Femur (tissue), 1 donor: Measurements from ENCODE around the gene ITPKB.
"Not testable (repeated sequence)": the region's sequence is repeated elsewhere in the genome, so short reads cannot be mapped to it uniquely, and the experiment has no call there.

ENCODE experiments used
- DNase-seq: peaks from one replicate; pipeline ENCODE4 v3.0.0-alpha.2; 2017

Gene ITPKB

GRCh38 chr1:226616636-226617035 is 122.4 kb downstream of the ITPKB start:
- DNase-seq = no peak

- peak; percentile 13 for DNase-seq
Observed at GRCh38 chr1:226615876-226616275, 123.2 kb downstream of the ITPKB start.

DNA sequence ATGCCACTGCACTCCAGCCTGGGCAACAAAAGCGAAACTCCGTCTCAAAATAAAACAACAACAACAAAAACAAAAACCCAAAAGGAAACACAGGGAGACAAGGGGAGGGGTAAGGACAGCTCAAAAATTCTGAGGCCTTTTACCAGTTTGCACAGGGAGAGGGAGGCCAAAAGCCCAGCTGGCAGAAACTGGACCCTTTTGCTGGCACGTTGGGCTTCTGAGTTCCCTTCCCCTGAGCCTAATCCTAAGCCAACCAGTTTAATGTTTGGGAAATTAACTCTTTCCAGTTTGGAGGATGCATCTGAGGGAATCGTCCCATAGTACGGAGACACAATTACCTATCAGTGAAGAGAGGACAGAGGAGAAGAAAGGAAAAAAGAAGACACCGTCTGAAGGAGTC is 127.1 kb downstream of the ITPKB start:
- DNase-seq = not testable (repeated sequence)

DNA sequence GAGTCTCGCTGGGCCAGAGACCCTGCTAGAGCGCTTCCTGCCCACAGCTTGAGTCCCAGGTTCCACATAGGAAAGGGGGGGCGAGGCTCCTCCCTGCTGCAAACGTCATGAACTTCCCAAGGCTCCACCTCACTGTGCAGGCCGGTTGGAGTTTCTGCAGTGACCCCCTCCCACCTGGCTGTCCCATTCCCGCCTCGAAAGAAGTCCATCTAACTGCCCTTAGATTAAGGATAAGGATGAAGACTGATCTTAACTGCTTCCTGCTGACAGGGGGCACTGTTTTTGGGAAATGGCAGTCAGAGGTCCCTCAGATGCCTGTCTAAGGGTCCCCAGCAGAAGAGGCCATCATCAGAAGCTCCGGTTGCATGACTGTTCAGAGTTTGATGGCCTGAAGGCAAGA is 127.8 kb downstream of the ITPKB start:
- DNase-seq = no peak

DNA sequence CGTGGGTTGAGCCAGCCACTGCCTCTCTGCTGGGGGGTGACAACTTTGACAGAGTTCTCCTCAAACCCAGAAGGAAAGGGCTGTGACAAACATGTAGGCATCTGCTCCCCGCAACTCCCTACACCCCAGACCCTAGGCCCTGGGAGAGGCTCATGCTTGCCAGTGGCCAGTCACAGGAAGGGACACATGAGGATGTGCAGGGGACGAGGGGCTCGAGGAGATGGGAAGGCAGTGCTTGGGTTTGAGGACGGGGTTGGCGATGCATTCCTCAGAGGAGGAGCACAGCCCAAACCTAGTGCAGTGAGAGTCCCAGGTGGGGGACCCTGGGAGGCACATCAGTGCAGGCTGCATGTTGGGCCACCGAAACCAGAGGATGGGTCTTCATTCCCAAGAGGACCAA is 128.4 kb downstream of the ITPKB start:
- DNase-seq = no peak

DNA sequence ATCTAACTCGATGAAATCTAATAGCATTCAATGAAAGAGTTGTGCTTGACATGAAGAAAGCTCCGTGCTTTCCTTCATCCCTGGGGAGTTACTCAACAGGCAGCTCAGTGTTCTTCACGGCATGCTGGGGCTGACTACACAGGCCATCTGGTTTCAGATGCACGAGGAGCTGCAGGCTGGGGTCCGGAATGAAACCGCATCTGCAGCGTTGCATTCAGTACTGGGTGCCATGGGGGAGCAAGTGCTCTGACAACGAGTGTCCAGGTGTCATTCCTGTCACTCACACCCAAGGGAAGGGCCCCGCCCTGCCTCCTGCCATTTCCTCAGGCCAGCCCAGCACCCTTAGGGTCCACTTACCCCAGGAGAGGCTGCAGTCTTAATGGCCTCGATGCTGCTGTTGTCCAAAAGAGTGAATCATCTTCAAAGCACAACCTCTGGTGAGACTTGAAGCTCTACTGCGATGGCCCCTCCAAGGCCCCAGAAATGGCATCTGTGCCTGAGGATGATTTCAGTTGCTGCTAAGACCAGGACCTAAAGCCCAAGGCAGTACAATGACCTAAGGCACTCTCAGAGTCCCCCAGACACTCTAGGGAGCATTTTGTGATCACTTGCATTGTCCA is 129.1 kb downstream of the ITPKB start:
- peak; percentile 17 for DNase-seq

GRCh38 chr1:226608699-226609505 is 130.2 kb downstream of the ITPKB start:
- DNase-seq = peak; percentile 74

DNA sequence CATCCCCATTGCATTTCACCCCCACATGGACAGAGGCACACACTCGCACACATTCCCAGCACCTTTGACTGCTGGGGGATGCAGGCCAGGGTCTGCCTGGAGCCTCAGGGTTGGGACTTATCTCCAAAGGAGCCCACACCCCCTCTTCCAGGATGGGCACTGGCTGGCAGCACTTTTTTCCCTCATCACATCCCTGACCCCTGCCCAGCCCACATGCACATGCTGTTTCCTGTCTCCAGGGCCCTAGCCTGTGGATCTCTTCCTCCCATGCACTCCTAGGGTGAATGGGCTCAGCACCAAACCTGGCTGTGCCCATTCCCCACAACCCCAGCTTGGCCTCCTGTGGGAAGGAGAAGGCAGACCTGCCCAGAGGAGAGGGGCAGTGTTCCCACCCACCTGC is 131.3 kb downstream of the ITPKB start:
- DNase-seq = no peak

DNA sequence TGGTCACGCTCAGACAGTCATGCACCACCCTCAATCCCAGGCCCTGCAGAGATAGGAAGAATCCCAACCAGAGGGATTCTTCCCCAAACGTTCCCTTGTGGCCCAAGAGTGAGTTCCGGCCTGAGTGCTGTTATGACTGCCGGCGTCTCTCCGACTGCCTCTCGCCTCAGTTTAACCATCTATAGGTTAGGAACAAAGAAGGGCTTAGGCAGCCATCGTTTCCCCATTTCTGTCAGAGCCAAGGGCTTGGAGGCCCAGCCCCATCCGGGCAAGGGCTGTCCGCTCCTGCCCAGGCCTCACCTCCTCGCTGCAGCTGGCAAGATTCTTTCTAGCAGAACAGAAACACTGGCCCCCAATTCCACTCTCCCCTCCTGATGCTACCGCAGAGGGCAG is 131.8 kb downstream of the ITPKB start:
- DNase-seq = no peak

DNA sequence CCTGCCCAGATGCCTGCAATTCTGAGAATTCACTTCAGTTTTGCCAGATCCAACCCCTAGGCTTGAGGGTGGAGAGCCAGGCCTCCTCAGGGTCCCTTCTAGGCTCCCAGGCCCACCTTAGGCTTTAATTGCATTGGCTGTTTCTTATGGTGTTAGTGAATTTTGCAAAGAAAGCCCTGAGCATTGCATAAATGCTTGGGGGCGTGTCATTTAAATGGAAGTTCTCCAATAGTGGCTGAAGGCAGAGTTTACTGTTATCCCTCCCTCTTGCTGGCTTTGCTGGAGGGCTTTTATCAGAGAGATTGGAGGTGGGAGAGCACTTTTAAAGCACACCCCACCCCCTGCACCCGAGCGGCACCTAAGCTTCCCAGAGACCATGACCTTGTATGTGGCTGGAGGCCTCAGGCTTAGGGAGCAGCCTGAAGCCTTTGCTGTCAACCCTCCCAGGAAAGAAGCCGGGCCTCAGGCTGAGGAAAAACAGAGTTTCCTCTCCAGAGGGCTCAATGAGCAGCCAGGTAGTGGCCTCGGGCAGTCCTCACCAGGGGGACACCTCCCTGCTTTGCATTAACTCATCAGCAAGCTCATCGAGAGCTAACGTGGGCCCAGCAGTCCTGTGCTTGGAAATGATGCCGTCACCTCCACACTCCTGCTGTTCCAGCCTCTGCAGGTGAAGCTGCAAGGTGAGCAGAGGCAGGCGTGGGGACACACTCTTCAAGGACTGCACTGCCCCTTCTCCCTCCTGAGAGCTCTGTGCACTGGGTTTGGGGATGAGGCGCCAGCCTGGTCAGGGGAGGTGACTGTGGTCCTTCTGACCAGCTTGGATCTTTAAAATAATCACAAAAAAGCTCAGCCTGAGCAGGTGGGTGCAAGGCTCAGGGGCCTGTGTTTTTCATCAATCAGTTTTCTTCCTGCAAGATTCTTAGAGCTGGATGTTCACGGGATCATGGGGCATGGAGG is 132.5 kb downstream of the ITPKB start:
- no peak for DNase-seq

GRCh38 chr1:226605318-226605950 is 133.6 kb downstream of the ITPKB start:
- no peak for DNase-seq

DNA sequence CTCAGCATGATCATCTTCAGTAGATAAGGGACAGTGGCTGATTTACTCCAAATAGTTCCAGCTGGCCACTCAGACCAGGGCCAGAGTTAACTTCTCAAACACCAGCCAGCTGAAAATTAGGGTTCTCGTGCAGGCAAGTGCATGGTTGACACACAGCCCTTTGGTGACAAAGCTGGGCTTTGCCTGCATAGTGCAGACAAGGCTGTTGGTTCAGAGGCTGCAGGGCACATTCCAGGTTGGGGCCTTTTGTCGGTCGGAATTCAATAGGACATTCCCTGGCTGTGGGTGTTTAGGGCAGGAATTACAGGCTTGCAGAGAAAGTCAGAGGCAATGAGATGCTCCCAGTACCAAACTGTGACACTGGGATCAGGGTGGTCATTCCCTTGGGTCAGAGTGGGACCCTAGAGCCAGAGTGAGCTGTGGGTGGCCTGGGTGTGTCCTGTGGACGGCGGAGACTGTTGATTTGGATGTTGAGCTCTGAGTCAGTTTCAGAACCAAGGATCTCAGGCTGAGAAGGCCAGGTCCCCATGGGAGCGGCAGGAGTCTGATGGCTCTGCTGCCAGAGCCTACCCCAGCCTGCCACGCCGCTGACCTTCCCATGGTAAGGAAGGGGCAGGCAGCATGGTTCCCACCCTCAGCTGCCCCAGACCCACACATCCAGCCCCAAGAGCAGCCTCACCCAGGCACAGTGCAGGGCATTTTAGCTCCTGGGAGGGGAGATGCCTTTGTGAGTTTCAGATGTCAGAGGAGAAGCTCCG is 134.3 kb downstream of the ITPKB start:
- DNase-seq = no peak

DNA sequence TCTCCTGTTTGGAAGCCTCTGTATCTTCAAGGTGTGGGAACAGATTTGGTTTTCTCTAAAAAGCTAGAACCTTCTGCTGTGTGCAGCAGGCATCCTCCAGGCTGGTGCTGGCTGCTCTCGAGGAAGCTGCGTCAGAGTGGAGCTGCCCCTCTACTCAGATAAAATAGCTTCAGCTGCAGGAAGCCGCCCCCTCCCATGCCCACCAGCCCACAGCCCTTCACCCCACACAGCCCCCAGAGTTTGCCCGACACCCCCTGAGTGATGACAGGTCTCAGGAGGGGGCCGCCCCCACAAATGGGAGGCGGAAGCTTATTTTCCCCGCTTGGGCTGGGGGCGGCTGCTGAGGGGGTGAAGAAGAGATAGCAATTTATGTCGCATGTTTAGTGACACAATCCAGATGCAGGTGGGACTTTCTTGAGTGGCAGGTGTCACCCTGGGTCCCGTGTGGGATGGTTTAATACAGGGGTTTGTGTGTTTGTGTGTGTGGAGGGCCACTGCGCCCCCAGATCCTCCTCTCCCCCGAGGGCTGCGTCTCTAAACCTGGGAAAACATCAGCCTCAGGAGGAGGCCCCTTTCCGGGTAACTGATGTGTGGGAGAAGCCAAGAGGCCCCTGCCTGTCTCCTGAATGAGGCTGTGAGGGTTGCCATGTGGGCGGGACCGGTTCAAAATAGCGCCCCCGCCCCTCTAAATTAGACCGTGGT is 135.1 kb downstream of the ITPKB start:
- no peak for DNase-seq

DNA sequence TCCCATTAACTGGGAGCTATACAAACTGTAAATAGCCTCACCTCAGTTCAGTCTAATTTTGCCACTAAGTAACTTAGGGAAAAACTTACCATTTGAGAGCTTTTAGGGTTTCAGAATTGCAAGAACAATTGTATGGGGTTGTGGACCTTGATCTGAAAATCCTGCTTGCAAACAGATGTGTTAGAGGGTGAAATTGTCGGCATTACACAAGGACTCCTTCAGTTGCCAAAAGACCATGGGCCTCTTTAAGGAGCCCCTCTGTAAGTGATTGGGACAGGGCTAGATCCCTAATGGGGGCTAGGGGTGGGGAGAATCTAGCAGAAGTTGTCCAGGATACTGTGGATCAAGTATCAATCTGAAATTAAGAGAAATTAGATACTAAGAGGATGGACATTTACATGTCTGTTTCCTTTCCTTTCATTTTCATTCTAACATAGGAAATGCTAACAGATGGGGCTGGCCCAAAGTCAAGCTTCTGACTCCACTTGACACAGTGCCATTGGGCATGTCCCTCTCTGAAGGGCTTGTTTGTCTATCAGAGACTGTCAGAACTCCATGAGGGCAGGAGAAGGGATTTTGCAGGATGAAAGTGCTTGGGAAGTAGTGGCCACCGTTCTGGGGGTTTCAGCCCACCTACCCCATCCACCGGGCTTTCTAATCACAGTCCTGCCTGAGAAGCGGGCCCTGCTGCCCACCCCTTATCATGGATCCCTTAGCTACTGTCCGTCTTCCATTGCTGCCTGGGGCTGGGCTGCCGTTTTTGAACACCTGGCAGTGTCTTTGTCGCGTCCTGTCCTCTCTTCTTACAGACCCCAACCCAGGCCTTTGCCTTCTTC is 135.8 kb downstream of the ITPKB start:
- DNase-seq = peak; percentile 83

DNA sequence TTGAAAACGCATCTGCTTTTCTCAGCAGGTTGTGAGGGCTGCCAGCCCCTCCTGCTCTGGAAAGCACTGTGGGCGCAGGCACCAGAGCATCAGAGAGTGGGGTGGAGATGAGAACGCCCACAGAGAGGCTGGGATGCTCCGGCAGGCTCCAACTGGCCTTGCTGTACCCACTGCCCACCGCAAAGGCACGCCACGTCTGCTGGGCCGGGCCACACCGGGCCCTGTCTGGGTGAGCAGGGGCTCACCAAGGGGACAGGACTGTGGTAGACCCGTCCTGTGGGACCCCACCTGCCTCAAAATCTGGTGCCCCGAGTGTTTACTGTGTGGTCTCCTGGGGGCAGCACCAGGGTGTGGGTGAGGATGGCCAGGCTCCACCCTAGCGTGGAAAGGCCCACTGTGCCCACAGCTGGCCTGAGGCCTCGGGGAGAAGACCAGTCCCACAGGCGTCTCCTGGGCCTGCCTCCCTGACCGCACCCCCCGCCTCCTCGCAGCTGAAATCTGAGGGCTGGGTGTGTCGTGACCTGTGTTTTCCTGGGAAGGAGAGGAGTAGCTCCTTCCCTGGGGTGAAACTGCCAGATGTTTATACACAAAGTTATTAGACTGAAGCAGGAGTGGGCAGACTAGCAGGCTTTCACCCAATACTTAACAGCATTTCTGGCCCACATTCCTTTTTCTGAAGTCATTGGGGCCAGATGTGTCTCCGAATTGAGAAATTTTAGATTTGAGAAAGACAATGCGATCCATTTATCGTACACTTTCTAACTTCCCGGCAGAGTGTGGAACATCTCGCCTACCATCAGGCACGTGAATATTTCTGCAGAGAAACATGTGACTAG is 136.7 kb downstream of the ITPKB start:
- DNase-seq = peak; percentile 78

- no peak for DNase-seq
Observed at GRCh38 chr1:226601456-226601855, 137.6 kb downstream of the ITPKB start.

- no peak for DNase-seq
Observed at GRCh38 chr1:226600254-226600653, 138.8 kb downstream of the ITPKB start.

- DNase-seq = no peak
Observed at GRCh38 chr1:226599636-226600238, 139.3 kb downstream of the ITPKB start.

GRCh38 chr1:226598955-226599354 is 140.1 kb downstream of the ITPKB start:
- DNase-seq = not testable (repeated sequence)
